ENCODE measurements around the gene PCNT.

DNA sequence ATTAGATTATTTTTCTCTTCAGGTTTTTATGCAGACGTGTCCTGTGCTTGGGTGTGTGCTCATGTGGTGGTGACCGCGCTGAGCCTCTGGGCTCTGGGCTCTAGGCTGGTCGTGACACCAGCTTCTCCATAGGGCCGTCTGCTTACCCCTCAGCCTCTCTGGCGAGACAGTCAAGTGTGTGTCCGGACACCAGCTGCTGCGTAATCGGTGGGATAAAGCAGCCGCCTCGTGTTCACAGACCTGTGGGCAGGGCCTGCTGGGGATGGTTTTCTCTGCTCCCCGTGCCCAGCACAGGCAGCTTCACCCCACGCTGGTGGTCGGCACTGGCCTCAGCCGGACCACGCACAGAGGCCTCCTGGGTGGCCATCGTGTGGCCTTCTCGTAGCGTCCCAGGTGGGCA is 101.1 kb downstream of the PCNT start:
- TF ChIP-seq, protein P1, sequence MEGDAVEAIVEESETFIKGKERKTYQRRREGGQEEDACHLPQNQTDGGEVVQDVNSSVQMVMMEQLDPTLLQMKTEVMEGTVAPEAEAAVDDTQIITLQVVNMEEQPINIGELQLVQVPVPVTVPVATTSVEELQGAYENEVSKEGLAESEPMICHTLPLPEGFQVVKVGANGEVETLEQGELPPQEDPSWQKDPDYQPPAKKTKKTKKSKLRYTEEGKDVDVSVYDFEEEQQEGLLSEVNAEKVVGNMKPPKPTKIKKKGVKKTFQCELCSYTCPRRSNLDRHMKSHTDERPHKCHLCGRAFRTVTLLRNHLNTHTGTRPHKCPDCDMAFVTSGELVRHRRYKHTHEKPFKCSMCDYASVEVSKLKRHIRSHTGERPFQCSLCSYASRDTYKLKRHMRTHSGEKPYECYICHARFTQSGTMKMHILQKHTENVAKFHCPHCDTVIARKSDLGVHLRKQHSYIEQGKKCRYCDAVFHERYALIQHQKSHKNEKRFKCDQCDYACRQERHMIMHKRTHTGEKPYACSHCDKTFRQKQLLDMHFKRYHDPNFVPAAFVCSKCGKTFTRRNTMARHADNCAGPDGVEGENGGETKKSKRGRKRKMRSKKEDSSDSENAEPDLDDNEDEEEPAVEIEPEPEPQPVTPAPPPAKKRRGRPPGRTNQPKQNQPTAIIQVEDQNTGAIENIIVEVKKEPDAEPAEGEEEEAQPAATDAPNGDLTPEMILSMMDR (IDR thresholded peaks at IDR 0.05; ENCODE audit: insufficient read depth, low read length) = no peak
- TF ChIP-seq POLR2AphosphoS5 (IDR thresholded peaks at IDR 0.05; ENCODE audit: low read depth) (no peak), GABPA (IDR thresholded peaks at IDR 0.05; ENCODE audit: low read depth) (no peak)
